ENCODE data around the gene VSIG10L2.

VSIG10L2 gene

DNA sequence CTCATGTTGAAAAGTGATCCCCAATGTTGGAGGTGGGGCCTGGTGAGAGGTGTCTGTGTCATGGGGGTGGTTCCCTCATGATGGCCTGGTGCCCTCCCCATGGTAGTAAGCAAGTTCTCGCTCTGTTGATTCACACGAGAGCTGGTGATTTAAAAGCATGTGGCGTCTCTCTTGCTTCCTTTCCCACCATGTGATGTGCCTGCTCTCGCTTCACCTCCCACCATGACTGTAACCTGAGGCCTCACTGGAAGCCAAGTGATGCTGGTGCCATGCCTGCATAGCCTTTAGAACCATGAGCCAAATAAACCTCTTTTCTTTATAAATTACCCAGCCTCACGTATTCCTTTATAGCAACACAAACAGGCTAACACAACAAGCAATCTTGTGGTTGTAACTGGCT lies 52.4 kb downstream of the VSIG10L2 start:
- TF ChIP-seq, protein P1, sequence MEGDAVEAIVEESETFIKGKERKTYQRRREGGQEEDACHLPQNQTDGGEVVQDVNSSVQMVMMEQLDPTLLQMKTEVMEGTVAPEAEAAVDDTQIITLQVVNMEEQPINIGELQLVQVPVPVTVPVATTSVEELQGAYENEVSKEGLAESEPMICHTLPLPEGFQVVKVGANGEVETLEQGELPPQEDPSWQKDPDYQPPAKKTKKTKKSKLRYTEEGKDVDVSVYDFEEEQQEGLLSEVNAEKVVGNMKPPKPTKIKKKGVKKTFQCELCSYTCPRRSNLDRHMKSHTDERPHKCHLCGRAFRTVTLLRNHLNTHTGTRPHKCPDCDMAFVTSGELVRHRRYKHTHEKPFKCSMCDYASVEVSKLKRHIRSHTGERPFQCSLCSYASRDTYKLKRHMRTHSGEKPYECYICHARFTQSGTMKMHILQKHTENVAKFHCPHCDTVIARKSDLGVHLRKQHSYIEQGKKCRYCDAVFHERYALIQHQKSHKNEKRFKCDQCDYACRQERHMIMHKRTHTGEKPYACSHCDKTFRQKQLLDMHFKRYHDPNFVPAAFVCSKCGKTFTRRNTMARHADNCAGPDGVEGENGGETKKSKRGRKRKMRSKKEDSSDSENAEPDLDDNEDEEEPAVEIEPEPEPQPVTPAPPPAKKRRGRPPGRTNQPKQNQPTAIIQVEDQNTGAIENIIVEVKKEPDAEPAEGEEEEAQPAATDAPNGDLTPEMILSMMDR (IDR thresholded peaks at IDR 0.05; ENCODE audit: low read depth, low read length): no peak
- TF ChIP-seq POLR2A (IDR thresholded peaks at IDR 0.05; ENCODE audit: extremely low read depth, insufficient read length) (no peak), MYC (IDR thresholded peaks at IDR 0.05; ENCODE audit: low read depth, low read length) (no peak)
- TF ChIP-seq, protein P2, sequence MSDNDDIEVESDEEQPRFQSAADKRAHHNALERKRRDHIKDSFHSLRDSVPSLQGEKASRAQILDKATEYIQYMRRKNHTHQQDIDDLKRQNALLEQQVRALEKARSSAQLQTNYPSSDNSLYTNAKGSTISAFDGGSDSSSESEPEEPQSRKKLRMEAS (IDR thresholded peaks at IDR 0.05; ENCODE audit: low read depth, low read length): no peak
- no peak overlapping the region for H3K4me3 ChIP-seq (ENCODE audit: low read depth, low read length)
- DNase-seq (ENCODE audit: low read depth): no peak

DNA sequence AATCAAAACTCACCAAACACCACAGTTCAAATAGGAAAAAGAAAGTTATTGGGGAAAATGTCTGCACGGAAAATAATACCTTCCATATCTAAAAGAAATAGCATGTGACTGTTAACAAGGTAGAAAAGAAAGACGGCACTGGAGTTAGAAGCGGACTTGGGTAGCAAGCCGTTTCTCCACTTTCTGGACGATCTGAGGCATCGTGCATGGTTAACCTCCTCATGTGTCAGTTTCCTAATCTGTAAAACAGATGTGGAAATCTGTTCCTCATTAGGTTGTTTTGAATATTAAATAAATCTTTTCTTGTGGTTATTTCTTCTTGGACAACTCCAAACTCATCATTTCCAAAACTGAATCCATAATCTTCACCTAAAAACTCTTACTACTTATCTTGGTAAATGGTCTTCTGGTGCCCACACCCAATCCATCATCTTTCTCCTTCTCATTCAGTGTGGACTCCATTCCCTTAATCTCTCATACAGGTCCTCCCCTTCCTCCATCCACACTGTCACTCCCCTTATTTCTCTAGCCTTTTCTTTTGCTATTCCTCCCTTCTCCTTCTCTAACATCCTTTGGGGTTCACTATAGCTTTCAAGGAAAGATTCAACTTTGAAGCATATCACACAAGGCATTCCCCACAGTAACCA lies 53.5 kb downstream of the VSIG10L2 start:
- TF ChIP-seq, protein P2 (IDR thresholded peaks at IDR 0.05; ENCODE audit: low read depth, low read length): no peak
- TF ChIP-seq, protein P1 (IDR thresholded peaks at IDR 0.05; ENCODE audit: low read depth, low read length): no peak
- TF ChIP-seq POLR2A (IDR thresholded peaks at IDR 0.05; ENCODE audit: extremely low read depth, insufficient read length): no peak
- no peak for TF ChIP-seq MYC (IDR thresholded peaks at IDR 0.05; ENCODE audit: low read depth, low read length)
- no peak overlapping the region for H3K4me3 ChIP-seq (ENCODE audit: low read depth, low read length)
- no peak for DNase-seq (ENCODE audit: low read depth)

DNA sequence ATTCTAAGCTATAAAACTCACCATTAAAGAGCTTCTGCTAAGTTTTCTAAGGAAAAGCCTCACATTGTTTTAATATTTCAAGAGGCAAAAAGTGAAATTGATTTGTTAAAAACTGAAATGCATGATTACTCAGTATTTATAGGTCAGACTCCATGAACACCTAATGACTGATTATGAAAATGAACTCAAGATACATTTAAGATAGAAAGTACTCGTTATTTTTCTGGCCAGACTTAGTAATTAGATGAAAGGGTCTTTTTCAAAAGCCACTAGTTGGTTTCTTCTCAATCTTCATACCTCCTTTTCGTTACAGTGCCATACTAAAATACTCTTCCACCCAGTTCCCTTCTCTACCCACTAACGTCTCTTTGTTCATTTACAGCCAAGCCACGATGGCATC lies 56.3 kb downstream of the VSIG10L2 start:
- TF ChIP-seq POLR2A (IDR thresholded peaks at IDR 0.05; ENCODE audit: extremely low read depth, insufficient read length): no peak
- TF ChIP-seq, protein P2 (IDR thresholded peaks at IDR 0.05; ENCODE audit: low read depth, low read length): no peak
- no peak for TF ChIP-seq MYC (IDR thresholded peaks at IDR 0.05; ENCODE audit: low read depth, low read length)
- TF ChIP-seq, protein P1 (IDR thresholded peaks at IDR 0.05; ENCODE audit: low read depth, low read length): no peak
- DNase-seq (ENCODE audit: low read depth): no peak

More for the DNA sequence above, 56.3 kb downstream of the VSIG10L2 start:
- H3K4me3 ChIP-seq (ENCODE audit: low read depth, low read length): no peak overlapping the region
